Raji (cell line): ENCODE data around the gene MCCC2.

Experiments used
- POLR2A ChIP-seq: IDR thresholded peaks from 2 replicates; pipeline ENCODE4 v1.6.1; 2011; ENCODE audit warnings: low read depth, low read length, control low read depth; ENCODE audit not compliant: insufficient read depth

The MCCC2 gene

DNA sequence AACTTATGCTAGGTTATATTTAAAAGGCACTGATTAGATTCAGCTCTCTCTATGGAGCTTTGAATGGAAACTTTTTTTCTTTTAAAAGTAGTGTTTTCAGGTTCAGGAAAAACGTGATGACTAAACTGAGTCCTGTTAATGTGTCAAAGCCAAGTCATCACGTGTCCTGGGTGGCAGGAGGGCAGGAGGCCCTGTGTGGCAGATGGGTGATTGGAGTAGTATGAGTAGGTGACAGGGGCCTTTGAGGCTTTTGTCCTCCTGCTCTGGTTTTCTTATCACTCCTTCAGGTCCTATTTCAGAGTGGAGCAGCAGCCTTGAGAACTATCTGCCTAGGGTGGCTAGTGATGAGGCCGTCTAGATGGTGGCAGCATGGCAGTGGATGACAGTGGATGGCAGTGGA lies 114.3 kb downstream of the MCCC2 start:
- no peak for TF ChIP-seq POLR2A

DNA sequence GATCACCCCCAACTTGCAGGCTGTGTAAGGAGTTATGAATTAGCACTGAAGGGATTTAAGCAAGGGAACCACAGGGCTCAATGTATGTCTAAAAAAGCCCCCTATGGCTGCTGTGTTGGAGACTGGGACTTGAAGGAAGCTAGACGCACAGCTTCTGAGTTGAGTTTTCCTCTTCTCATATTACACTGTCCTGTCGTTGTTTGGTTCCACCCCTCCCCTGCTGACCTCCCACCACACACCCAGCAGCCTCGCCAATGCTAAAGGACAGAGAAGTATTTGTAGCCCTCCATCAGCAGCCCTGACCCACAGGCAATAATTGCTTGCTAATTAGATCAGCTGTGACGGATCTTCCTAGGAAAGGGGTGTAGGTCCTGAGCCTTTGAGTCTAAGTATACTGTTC lies 116.8 kb downstream of the MCCC2 start:
- no peak for TF ChIP-seq POLR2A

- TF ChIP-seq POLR2A: no peak
Observed at GRCh38 chr5:71705421-71705820, 118.3 kb downstream of the MCCC2 start.

DNA sequence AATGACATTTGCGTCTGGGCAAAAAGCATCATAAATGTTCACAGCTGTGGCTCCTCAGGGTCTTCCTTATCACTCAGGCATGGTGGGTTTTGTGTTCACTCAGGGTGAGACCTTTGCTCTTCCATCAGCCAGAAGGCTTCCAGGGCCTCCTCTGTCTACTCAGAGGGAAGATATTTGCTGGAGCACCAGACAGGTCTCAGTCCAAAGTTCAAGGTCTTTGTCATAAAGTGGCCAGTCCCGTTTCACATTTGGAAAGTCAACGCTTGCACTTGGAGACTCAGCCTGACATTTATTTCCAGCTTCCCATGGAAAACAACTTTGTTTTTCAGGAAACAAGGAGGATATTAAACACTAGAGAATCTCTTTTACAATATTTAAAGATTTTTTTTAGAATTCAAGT lies 119.8 kb downstream of the MCCC2 start:
- TF ChIP-seq POLR2A: no peak
